ENCODE results near the gene FAM174B. TPM values are rescaled to one million over a fixed set of nuclear protein-coding genes. Genes with fewer than 3 reads are reported as not detected.

The FAM174B gene
- total and polyA plus RNA-seq, 10 of the 15 experiments (the other 5 are each of a cell fraction or from before 2014, with no cell fraction given): 0.71 to 15.9 (median 4.2) TPM

GRCh38 chr15:92655178-92655995 lies at the start of gene FAM174B (continued):
- TF ChIP-seq, protein P1, sequence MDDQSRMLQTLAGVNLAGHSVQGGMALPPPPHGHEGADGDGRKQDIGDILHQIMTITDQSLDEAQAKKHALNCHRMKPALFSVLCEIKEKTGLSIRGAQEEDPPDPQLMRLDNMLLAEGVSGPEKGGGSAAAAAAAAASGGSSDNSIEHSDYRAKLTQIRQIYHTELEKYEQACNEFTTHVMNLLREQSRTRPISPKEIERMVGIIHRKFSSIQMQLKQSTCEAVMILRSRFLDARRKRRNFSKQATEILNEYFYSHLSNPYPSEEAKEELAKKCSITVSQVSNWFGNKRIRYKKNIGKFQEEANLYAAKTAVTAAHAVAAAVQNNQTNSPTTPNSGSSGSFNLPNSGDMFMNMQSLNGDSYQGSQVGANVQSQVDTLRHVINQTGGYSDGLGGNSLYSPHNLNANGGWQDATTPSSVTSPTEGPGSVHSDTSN (IDR thresholded peaks at IDR 0.05; ENCODE audit: insufficient replicate concordance, low read depth, low read length): no peak
- TF ChIP-seq EGR1 (IDR thresholded peaks at IDR 0.05; ENCODE audit: borderline replicate concordance in 1 of 2, low read depth in 2 of 2, low read length in 2 of 2) (peak in 1 of 2 experiments; percentile 48; a peak in 1 of 3 replicates), ATF7 (IDR thresholded peaks at IDR 0.05; ENCODE audit: low read depth) (no peak), ZBED1 (IDR thresholded peaks at IDR 0.05; ENCODE audit: borderline replicate concordance) (no peak), NR2C1 (IDR thresholded peaks at IDR 0.05) (0 out of 2 replicates have a peak, but pooled peaks have one; percentile 15), E2F4 (IDR thresholded peaks at IDR 0.05; ENCODE audit: low read depth, low read length) (no peak), TCF3 (IDR thresholded peaks at IDR 0.05; ENCODE audit: borderline replicate concordance, insufficient read depth, low read depth, low read length) (0 out of 2 replicates have a peak, but pooled peaks have one; percentile 26), NRF1 (conservative IDR thresholded peaks at IDR 0.05; ENCODE audit: low read depth, low read length) (no peak), MLLT1 (IDR thresholded peaks at IDR 0.05) (no peak), SMC3 (IDR thresholded peaks at IDR 0.05; ENCODE audit: borderline replicate concordance, low read length) (no peak), FOXK2 (IDR thresholded peaks at IDR 0.05) (no peak), NFXL1 (IDR thresholded peaks at IDR 0.05; ENCODE audit: borderline replicate concordance) (0 out of 2 replicates have a peak, but pooled peaks have one; percentile 17), EP300 (IDR thresholded peaks at IDR 0.05; ENCODE audit: borderline replicate concordance in 1 of 2, control insufficient read depth in 1 of 2, low read depth in 2 of 2, low read length in 2 of 2) (no peak)
- TF ChIP-seq, protein P2, sequence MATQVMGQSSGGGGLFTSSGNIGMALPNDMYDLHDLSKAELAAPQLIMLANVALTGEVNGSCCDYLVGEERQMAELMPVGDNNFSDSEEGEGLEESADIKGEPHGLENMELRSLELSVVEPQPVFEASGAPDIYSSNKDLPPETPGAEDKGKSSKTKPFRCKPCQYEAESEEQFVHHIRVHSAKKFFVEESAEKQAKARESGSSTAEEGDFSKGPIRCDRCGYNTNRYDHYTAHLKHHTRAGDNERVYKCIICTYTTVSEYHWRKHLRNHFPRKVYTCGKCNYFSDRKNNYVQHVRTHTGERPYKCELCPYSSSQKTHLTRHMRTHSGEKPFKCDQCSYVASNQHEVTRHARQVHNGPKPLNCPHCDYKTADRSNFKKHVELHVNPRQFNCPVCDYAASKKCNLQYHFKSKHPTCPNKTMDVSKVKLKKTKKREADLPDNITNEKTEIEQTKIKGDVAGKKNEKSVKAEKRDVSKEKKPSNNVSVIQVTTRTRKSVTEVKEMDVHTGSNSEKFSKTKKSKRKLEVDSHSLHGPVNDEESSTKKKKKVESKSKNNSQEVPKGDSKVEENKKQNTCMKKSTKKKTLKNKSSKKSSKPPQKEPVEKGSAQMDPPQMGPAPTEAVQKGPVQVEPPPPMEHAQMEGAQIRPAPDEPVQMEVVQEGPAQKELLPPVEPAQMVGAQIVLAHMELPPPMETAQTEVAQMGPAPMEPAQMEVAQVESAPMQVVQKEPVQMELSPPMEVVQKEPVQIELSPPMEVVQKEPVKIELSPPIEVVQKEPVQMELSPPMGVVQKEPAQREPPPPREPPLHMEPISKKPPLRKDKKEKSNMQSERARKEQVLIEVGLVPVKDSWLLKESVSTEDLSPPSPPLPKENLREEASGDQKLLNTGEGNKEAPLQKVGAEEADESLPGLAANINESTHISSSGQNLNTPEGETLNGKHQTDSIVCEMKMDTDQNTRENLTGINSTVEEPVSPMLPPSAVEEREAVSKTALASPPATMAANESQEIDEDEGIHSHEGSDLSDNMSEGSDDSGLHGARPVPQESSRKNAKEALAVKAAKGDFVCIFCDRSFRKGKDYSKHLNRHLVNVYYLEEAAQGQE (IDR thresholded peaks at IDR 0.05; ENCODE audit: low read depth, low read length): no peak
- TF ChIP-seq, protein P3, sequence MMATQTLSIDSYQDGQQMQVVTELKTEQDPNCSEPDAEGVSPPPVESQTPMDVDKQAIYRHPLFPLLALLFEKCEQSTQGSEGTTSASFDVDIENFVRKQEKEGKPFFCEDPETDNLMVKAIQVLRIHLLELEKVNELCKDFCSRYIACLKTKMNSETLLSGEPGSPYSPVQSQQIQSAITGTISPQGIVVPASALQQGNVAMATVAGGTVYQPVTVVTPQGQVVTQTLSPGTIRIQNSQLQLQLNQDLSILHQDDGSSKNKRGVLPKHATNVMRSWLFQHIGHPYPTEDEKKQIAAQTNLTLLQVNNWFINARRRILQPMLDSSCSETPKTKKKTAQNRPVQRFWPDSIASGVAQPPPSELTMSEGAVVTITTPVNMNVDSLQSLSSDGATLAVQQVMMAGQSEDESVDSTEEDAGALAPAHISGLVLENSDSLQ (IDR thresholded peaks at IDR 0.05): no peak
- TF ChIP-seq, protein P4, sequence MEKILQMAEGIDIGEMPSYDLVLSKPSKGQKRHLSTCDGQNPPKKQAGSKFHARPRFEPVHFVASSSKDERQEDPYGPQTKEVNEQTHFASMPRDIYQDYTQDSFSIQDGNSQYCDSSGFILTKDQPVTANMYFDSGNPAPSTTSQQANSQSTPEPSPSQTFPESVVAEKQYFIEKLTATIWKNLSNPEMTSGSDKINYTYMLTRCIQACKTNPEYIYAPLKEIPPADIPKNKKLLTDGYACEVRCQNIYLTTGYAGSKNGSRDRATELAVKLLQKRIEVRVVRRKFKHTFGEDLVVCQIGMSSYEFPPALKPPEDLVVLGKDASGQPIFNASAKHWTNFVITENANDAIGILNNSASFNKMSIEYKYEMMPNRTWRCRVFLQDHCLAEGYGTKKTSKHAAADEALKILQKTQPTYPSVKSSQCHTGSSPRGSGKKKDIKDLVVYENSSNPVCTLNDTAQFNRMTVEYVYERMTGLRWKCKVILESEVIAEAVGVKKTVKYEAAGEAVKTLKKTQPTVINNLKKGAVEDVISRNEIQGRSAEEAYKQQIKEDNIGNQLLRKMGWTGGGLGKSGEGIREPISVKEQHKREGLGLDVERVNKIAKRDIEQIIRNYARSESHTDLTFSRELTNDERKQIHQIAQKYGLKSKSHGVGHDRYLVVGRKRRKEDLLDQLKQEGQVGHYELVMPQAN (conservative IDR thresholded peaks at IDR 0.05): peak; percentile 67
